HTERT RPE-1 (cell line): ENCODE measurements around the gene NEK6.

Experiments
- in situ Hi-C: fragments of 300-500 bp; cut with MboI; formaldehyde crosslinking; loops from 4 replicates; pipeline ENCODE4 v1.14.3; 2020; ENCODE audit warnings: low sequenced_read_pairs

NEK6 gene

DNA sequence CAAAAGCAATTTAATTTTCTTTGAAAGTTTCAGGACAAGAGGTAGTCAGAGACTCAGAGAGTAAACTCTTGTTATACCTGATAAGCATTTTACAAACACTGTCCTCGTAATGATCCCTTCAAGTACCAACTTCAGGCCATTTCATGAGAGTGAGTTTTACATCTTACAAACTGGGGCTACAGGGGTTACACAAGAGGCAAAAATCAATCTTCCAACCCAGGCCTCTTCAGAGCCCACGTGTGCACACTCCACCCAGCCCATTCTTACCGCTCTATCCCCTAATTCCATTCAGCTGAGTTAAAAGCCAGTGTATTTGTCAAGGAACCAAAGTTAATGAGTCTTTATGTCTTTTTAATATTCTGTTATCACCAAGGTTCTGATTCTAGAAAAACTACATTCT, 110.9 kb downstream of the NEK6 start:
- in situ Hi-C loops, result no loop called here

DNA sequence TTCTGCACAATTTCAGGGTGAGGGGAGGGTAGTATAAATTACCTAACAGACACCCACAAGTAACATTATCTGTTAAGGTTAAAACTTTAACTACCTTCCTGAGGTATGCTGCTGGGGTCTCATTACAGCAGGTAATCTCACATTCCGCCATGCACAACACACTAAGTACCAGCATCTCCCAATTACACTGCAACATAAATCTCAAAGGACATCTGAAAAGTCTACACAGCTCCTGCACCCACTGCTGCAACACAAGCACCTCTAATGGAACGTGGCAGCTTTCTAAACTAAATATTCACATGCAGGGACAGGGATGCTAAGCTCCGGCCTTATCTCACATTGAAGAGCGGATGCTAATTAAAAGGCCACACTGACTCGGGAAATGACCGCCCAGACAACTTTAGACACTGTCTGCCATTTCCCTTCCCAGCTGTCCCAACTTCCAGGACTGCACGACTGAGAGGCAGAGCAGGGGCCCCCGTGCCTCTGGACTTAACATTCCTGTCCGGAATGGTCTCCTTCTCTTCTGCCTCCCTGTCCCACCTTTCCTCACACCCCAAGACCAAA, 111.6 kb downstream of the NEK6 start:
- in situ Hi-C loops, result no loop called here

DNA sequence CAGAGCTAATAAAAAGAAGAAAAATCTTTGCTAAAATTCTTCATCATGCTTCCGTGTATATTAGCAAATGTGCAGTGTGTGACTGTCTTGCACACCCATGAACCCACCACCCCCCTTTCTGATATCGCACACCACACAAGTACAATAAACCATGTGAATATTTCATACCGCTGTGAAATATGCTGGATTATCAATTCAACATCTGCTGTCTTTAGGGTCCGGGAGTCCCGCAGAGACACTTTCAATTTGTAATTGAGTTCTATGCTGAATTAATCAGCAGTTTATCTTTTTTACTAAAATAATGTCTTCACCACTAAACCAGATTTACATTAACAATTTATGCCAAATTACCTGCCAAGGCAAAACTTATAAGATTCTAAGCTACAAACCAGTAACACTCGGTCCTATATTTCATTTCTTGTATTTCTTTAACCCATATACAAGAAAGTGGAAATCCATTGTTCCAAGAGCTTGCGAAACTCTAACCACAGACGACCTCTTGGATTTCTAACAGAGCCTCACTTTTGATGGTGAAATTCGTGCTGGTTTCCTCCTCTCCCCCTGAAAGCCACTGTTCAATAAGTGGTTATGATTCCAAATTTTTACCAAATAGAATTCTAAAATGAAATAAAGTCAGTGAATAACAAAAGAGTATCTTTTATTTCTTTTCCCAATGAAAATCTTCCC, 113.3 kb downstream of the NEK6 start:
- in situ Hi-C loops, result no loop called here

DNA sequence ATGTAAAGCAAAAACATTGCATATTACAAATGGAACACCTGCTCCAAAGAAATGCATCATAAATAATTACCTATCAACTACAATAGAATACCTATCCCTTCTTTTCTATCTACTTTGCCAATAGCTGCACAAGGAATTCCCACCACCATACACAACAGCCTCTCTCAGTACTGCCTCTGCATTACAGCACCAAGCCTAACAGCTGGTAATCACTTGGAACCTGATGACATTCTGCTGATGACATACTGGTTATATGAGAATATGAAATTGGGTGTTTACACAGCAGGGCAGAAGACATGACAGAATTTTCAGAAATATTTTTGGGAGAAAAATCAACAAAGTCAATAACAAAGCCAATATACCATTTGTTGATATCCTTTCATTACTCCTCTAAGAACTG, 114.3 kb downstream of the NEK6 start:
- in situ Hi-C loops, result no loop called here

DNA sequence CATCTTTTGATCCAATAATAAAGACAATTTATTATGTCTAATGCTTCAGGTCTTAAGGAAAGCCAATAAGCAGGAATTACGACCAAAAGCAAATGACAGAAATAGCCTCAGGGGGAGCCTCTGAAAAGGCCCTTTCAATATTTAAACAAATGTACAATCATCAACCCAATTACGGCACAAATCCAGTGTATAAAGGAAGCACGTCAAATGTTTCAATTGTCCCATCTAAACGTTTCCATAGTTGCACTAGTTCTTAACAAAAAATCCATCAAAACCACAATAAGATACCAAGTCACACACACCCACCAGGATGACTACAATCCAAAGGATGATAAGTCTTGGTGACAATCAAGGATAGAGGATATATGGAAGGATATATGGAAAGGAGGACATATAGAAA, 115.6 kb downstream of the NEK6 start:
- in situ Hi-C loops, result no loop called here

DNA sequence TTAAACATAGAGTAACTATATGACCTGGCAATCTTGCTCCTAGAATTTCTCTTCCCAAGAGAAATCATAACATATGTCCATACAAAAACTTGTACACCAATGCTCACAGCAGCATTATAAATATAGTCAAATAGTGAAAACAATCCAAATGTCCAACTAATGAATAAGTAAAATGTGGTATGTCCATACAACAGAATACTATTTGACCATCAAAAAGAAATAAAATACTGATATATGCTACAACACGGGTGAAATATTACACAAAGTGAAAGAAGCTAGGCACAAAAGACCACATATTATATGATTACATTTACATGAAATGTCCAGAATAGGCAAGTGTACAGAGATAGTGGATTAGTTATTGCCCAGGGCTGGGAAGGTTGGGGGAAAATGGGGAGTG, 116.1 kb downstream of the NEK6 start:
- in situ Hi-C loops, result no loop called here

DNA sequence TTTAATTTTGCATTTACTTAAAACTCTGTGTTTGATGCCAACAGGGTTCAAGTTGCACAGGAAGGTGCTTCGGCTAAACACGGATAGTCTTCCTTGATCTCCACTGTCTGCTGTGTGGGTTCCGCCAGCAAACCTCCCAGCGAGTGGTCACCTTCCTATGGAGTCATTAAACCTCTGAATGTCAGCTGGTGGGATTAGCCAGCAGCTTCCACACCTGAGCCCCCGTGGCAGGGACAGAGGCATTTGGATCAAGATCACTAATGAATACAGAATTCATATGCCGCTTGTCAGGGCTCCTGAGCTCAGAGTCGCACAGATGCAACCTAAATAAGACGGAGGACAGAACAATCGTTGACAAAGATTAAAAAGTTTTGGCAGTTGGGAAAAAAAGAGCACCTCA, 118.0 kb downstream of the NEK6 start:
- in situ Hi-C loops, result no loop called here

DNA sequence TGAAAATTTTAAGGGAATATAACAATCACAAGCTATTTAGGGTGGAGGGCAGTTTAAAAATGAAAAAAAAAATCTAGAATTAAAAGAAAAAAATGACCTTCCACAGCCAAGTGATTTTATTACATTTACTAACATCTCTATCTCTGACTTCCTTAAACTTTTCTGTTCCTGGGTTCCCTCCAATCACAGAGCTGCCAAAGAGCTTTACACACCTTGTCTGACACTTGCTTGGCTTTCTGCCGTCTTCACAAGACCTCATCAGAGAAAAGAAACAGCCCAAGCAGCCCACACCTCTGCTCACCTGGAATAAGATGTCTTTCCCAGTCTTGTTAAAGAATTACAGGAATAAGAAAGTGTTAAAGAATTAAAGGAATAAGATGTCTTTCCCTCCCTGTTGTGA, 118.6 kb downstream of the NEK6 start:
- in situ Hi-C loops, result no loop called here

DNA sequence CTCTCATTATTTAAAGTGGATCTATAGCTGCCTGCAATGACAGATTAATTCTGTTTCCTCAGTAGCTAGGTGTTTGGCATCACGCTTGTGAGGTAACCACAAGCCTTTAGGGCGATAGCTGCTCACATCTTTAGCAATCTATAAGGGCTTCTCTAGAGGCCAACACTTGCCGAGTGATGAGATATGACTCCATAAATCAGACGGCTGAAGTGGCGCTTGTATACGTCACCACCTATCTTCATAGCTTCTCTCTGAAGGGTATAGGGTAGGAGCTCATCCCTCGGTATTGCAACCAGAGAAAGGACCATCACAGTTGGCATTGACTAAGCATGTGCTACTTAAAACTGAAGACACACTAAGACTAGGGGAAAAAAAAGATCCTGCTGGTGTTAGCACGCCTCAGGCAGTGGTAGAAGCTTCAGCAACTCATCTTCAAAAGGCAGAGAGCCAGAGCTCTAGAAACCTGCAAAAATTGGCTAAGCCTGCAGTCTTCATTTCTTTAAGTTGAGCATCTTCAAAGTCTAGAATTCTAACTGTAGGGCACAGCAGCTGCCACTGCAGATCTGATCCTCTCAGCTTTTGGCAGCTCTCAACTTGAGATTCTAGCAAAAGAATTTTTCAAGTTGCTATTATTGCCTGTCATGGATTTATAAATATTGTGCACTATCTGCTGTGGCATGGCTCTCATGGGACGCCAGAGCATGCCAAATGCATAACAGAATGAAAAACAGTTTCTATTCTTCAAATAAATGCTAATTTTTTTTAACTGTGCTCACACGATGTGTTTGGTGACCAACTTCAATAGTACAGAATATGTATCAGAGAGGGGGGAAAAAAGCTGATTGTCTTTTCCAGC, 120.0 kb downstream of the NEK6 start:
- in situ Hi-C loops, result no loop called here

DNA sequence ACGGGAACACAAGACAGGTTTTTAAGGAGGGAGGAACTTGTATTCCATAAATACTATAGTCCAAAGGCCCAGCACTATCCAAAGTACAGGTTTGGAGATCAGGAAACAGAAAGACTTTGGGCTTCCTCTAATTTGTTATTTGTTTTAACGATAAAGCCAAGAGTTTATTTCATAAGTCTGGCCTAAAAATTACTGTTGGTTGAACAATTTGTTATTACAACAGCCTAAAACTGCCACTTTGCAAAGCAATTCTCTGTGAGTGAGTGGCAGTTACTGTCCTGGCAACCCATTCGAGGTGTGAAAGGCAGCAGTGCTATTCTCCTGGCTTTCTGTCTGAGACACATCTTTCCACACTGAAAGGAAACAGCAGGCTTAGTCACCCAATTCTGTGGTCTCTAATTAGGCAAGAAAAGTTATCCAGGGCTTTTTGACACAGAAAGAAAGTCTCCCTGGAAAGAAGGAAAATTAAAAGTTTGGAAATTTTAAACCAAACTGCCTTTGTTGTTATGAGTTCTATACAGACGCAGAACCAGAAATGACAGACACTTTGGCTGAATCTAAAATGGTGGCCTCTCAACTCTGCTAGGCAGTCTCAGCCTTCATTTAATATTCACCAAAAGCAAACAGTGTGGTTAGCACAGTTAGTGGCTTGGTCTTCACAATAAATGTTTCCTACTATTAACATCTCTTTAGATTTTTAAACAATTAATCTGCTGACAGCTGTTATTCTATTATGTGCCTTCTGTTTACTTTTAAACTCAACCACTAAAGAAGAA, 123.6 kb downstream of the NEK6 start:
- in situ Hi-C loops, result no loop called here

DNA sequence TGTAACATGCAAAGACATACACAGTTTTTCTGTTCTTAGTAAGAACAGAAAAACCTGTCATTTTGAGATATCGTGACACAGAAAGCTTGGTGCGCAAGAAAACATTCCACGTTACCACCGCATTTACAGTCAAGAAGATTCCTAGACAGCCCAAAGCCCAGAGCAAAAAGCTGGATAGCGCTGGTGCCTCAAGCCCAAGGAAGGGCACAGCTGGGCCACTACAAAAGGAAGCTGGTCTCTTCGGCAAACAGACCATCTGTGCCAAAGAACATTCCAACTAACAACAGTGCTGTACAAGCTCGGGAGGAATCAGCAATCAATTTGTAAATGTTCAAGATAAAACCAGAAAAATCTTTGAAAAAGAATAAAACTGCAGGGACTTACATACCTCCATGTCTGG, 126.5 kb downstream of the NEK6 start:
- in situ Hi-C loops, result no loop called here

DNA sequence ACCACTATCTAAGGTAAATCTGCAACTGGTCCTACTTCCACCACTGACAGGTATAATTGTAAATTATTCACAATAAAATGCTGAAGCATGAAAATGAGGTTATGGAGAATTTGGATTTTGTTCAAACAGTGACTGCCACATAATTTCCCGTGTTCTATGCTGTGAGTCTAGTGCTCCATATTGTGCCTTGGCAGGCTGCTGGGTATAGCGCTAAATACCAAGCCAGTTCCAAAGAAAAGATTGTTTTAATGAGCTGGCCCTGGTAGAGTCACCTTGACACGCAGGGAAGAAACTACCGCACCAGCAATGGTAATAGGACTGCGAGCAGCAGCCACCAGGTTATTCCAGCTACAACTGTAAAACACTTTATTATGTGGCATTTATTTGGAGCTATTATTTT, 127.1 kb downstream of the NEK6 start:
- in situ Hi-C loops, result no loop called here

DNA sequence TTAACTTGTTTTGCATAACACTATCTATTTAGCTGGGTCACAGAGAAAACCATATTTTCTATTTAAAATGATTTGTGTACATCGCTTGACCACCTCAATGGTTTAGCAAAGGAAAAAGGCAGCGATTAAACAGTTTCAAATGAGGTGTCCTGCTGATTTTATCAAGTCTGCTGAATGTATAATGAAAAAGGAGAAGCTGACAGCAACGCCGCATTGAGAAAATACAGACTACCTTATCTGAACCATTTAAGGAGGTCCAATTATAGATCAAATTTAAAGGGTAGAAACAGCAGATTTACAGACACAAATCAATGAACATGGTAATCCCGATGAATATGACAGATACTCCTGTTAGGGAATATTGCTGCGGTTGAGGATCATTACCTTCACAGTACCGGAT, 127.9 kb downstream of the NEK6 start:
- in situ Hi-C loops, result no loop called here

DNA sequence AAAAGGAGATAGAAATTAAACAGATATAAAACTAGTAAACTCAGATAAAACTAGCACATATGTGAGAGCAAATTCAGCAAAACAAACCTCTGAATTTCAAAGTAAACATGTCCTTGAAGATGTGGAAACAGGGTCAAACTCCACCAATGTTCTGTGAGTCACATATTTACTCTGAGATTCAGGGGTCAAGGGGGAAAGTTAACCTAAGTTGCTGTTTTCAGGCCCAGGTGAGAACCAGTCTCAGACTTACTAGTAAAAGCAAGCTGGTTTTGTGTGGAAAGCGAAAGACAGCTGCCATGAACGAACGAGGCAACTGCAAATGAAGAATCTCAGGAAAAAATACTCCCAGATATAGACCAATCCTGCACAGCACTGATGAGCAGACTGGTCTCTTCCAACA, 128.5 kb downstream of the NEK6 start:
- in situ Hi-C loops, result no loop called here

DNA sequence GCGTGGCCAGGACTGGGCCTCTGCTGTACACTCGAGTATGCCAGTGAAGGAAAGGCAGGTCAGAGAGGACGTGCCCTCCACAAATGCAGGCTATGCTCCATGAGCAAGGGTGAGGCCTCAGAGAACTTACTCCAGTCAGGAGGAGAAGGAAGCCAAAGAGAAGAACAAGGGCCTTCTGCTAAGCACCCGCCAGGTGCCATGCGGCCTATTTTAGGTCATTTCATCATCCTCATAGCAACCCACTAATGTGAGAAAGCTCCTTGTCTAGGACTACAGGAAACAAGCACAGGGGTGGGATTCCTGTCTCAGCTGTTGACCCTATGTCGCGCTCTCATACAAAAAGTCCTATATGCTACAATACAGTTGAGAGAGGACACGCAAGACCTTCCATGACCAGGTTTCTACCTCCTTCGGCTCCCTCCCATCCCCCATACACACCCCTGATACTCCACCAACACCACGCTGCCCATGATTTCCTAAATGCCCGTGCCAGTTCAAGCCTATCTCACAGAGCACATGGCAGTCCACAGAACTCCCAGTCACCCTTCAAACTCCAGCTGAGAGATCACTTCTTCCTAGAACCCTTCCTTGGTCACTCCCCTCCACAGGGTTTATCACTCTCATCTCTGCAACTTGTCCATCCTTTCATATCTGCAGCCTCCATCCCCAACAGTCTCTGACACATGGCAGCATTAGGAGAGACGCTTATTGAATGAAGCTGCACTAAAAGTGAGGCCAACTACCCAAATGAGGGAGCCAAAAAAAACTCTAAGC, 130.7 kb downstream of the NEK6 start:
- in situ Hi-C loops, result no loop called here

DNA sequence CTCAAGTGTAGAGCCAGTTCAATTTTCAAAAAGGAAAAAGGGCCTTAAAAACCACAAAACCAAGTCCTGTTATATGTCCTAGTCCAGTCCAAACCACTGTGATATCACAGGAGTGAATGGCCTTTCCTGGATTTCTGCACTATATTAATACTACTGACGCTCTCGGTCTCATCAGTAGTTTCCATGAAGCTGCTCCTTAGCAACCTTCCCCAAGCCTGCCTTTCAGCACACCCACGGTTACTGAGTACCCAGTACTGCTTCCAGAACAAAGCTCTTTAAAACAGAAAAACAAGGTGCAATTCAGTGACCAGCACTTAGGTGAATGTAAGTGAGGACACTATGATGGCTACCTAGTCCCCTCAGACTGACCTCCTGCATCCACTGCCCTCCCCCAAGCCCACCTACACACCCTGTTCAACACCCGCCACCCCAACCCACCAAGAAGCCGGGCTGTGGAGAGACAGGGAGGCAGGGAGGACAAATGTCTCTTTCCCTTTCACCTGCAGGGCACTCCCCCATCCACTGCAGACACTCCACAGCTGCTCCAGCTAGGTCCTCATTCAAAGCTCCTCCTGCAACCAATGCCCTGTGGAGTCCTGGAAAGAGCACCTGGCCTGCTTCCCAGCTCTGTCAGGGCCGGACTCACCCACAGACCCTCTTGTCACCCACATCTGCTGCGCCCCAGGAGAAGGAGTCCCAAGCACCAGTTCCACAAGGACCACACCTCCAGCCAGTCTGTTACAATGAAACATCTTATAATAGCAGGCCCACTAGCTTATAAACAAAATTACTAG, 131.6 kb downstream of the NEK6 start:
- in situ Hi-C loops, result no loop called here

DNA sequence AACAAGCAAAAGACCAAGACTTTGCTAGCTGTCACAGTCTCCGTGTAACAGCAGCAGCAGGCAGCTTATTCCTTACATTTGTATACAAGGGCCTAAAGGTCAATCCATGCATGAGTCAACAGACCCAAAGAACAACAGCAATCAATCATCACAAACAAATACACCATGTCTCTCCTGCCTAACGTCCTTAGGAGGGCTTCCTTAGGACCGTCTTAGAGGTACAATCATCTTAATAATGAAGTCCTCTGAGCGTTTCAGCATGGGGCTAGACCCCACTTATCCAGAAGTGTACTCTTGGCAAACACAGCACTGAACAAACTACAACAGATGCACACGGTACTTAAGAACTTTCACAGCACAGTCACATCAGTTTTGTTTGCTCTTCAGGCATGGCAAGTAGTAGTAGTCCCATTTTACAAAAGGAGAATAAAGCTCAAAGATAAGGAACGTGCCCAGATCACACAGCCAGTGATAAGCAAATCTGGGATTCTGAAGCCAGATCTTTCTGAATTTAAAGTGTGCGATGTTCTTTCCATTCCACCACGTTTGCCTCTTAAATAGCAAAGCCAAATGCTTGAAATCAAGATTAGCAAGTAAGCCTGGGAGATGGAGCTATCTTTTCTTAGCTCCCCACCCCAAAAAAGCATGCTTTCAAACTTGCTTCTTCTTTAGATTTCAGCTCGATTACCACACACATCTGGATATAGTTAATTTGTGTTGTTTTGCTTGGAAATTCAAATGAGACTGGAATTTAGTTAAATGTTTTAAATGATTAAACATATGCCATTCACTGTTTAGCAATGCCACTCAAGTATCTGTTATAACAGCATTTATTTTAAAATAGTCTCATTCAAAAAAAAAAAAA, 133.3 kb downstream of the NEK6 start:
- in situ Hi-C loops, result no loop called here

DNA sequence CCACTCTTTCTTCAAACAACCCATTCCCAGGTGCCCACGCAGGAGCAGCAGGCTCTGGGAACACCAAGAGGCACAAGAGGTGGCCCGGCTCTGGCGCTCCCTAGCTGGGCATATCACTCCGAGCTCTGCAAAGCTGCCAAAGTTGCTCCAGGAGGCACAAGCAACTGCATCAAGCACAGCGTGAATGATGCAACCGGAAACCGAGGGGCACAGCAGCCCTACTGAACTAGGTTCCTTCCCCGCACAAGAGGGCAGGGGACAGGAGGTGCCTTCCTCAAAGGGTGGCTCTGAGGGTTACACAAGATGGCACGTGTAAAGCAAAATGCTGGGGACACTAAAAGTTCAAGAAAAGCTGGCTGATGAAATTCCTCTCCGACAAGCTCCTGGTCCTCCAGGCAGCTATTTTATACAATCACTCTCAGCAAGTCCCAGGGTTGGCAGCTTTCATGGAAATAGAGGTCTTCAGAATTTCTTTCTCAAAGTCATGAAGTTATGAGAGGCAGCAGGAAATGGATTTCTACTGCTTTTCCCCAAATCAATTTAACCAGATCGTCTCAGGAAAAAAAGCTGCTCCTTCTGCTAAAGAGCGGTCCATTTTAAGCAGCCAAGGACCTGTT, 134.6 kb downstream of the NEK6 start:
- in situ Hi-C loops, result no loop called here
